Nephron progenitor cell (in vitro differentiated cells): Measurements from ENCODE around the gene AFTPH.

Source experiments
- DNase-seq: peaks from one replicate; pipeline ENCODE4 v3.0.0; 2021
- H3K27ac Mint-ChIP-seq: 2 replicates; pipeline ENCODE4 v1.8.0; 2021; ENCODE audit warnings: mild to moderate bottlenecking, moderate library complexity, mixed read lengths
- H3K27me3 Mint-ChIP-seq: 2 replicates; pipeline ENCODE4 v1.8.0; 2021; ENCODE audit warnings: mild to moderate bottlenecking, low read depth, mixed read lengths; ENCODE audit not compliant: poor library complexity
- H3K36me3 Mint-ChIP-seq: 2 replicates; pipeline ENCODE4 v1.8.0; 2021; ENCODE audit warnings: low read depth, mixed read lengths
- H3K4me1 Mint-ChIP-seq: 2 replicates; pipeline ENCODE4 v1.8.0; 2021; ENCODE audit warnings: mixed read lengths
- H3K4me3 Mint-ChIP-seq: 2 replicates; pipeline ENCODE4 v1.8.0; 2021; ENCODE audit warnings: mild to moderate bottlenecking, moderate library complexity, mixed read lengths
- H3K9me3 Mint-ChIP-seq: 2 replicates; pipeline ENCODE4 v1.8.0; 2021; ENCODE audit warnings: mild to moderate bottlenecking, moderate library complexity, mixed read lengths
- TF ChIP-seq, protein P1 (sequence below): fragments of 200-600 bp; sonication (generic); IDR thresholded peaks from 2 replicates; pipeline ENCODE4 v1.5.0; 2021; ENCODE audit warnings: antibody characterized with exemption

Gene AFTPH

DNA sequence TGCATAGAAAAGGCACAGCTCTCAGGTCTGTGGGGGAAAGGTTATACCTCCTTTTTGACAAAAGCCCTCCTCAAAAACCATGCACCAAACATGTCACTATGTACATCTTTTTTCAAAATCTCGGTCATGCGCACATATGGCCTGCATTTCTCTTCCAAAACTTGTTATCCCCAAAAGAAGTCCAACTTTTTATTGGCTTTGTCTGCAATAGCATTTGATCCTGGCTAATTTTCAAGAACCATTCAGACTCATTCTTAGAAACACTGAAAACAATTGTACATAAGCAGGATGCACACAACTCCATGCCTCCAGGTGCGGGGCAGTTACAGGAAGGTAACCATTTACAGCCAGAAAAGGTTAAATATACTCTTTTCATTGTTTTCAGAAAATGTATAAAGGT lies 107.6 kb downstream of the AFTPH start:
- Mint-ChIP-seq H3K36me3 (peaks cover 38% of the 10 kb centered on the region), H3K9me3 (no peaks in the 10 kb centered on the region), H3K27ac (no peak overlapping the region), H3K4me1 (peaks cover 87% of the 10 kb centered on the region), H3K27me3 (peaks cover 2% of the 10 kb centered on the region), H3K4me3 (no peak overlapping the region)
- TF ChIP-seq, protein P1, sequence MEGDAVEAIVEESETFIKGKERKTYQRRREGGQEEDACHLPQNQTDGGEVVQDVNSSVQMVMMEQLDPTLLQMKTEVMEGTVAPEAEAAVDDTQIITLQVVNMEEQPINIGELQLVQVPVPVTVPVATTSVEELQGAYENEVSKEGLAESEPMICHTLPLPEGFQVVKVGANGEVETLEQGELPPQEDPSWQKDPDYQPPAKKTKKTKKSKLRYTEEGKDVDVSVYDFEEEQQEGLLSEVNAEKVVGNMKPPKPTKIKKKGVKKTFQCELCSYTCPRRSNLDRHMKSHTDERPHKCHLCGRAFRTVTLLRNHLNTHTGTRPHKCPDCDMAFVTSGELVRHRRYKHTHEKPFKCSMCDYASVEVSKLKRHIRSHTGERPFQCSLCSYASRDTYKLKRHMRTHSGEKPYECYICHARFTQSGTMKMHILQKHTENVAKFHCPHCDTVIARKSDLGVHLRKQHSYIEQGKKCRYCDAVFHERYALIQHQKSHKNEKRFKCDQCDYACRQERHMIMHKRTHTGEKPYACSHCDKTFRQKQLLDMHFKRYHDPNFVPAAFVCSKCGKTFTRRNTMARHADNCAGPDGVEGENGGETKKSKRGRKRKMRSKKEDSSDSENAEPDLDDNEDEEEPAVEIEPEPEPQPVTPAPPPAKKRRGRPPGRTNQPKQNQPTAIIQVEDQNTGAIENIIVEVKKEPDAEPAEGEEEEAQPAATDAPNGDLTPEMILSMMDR, result no peak
- DNase-seq, result no peak

DNA sequence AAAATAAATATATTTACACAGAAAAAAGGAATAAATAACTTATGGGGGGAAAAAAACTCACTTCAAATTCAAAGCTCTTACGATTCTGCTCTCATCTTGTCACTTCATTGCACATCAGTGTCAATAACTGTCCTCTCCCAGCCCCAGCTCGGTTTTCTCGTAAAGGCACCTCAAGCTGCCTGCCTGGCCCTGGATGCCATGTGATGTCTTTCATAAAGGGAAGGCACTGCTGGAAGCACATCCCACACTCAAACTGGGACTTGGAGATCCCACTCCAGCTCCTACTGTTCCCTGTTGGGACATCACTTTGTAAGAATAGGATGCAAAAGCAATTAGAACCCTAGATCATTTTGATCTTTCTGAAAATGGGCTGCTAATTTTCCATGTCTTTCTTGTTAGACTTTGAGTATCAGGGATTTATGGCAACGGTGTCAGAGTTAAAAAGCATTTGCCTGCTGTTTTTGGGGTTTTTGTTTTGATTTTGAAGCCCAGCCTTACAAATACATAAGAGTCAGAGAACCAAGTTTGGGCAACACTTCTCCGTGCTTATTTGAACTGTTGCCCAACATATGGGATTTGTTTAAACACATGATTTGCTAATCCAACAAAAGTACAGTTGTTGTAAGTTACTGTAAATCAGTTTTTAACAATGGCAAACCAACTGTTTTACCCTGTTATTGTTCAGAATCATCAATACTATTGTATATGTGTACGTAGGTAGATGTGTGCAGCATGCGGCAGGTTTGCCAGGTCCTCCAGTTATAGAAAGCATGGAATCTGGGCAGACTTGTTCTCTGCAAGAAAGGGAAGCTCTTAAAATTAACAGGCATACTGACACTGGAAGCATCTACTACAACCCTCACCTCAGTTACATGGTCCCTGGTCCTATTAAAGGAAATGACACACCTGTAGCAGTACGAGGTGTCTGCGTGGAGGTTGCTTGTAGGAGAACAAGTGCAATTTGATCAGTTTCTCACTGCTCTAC lies 109.0 kb downstream of the AFTPH start:
- Mint-ChIP-seq H3K27me3 (peaks cover 2% of the 10 kb centered on the region), H3K9me3 (no peaks in the 10 kb centered on the region), H3K4me3 (no peak overlapping the region), H3K4me1 (peaks cover 87% of the 10 kb centered on the region), H3K36me3 (peaks cover 48% of the 10 kb centered on the region), H3K27ac (peak overlapping the region; percentile 33)
- DNase-seq, result no peak
- TF ChIP-seq, protein P1, result no peak

DNA sequence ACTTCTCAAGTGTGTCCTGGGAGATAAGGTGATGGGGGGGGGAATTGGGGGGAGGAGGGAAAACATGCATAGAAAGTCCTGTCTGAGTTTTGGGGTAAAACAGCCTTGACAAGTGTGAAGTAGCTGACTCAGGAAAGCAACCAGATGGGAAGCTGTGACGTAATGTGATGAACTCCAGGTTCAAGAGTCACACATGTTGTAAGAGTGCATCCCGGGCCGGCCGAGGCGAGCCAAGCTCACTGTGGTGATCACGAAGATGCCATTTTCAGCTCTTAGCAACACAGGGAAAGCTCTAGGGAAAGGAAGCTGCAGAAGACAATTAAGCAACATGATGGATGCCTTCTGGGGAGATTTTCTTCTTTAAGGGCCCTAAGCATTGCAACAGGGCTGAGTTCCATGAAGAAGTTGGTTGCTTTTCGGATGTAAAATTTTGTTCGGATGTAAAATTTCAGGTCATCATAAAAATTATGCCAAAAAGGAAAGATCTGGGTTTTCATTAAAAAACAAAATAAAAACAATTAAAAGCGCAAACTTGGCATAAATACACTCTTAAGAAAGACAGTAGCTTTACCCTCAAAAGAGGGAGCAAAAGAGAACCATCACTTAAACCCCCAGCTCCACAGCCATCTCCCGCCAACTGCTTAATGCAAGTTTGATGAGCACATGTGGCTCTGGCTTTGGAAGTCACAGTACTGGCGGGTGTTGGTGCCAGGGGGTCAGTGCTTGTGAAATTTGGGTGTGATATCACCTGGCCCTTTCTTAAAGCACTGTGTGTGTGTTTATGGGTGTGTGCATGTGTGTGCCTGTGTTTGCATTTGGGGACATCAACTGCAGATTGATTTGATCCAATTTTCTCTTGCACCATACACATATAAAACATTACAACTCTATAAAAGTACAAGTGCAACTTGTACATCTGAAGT lies 110.5 kb downstream of the AFTPH start:
- Mint-ChIP-seq H3K4me1 (peaks cover 87% of the 10 kb centered on the region), H3K27ac (no peak overlapping the region), H3K4me3 (no peak overlapping the region), H3K9me3 (no peaks in the 10 kb centered on the region), H3K36me3 (peaks cover 51% of the 10 kb centered on the region), H3K27me3 (no peaks in the 10 kb centered on the region)
- TF ChIP-seq, protein P1, result no peak
- no peak for DNase-seq

DNA sequence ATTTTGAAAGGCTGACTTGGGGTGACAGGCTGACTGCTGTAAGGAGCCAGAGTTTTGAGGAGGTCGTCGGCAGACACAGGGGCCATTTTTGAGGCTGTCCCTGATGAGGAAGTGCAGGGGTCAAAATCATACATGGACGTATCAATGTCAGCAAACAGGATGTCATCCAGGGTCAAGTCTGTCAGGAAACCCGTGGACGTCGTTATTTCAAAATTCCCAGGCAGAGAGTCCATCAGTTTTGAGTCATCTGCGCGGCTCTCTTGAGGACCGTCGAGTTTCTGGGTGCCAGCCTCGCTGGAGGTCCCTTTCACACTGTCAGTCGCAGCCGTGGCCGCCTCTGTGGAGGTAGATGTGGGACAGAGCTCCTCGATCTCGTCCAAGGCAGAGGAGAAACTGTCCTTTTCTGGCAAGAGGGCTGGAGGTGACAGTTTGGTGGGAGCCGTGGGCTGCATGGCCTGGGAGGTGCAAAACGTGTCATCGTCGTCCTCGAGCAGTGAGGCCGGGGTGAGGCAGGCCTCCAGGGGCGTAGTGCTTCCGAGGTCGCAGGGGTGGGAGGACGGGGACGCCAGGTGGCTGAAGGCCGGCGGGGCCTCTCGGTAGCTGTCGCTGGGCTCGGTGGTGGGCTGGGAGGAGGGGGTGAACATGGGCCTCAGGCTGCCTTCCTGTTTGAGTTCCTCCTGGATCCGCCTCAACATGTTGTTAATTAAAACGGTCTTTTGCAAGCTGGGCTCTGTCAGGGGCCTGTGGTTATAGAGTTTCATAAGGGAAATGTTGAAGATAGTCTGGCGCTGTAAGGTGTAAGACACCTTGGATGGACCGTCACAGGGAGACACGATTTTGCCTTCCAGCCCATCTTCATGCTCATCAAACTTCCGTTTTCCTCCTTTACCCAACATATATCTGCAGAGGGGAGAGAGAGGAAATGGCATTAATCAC lies 112.1 kb downstream of the AFTPH start:
- Mint-ChIP-seq H3K27me3 (no peaks in the 10 kb centered on the region), H3K4me1 (peaks cover 91% of the 10 kb centered on the region), H3K27ac (peak overlapping the region; percentile 55), H3K4me3 (peak overlapping the region; percentile 53), H3K36me3 (peaks cover 43% of the 10 kb centered on the region), H3K9me3 (no peaks in the 10 kb centered on the region)
- no peak for DNase-seq
- TF ChIP-seq, protein P1, result no peak

DNA sequence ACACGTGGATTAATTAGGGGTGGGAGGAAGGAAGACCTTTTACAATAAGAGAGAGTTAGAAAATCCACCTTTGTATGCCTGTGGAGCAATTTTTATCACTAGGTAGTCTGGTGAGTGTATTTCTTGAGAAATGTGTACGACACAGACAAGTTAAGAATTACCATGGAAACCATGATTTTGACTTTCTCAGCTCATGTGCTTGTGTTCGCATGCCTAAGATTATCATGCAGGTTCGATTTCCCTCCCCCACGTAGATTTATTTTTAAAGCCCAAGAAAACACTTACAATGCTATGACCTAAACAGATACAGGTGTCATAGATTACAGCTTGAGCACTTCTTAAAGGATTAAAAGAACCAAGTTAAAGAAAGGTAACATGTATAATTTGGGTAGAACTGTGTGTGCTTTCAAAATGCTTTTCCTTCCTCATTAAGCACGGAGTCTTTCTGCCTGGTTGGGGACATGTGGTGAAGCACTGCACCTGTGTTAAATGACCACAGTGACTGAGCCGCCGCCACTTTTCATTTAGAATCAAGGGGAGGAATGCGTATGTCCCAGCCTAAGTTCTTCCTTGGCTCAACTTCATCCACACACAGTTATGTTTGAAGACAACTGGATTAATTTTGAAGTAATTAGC lies 113.0 kb downstream of the AFTPH start:
- H3K36me3 Mint-ChIP-seq, result peaks cover 43% of the 10 kb centered on the region
- peak overlapping the region; percentile 55 for H3K27ac Mint-ChIP-seq
- TF ChIP-seq, protein P1, result no peak
- H3K9me3 Mint-ChIP-seq, result no peaks in the 10 kb centered on the region
- H3K27me3 Mint-ChIP-seq, result no peaks in the 10 kb centered on the region
- DNase-seq, result no peak
- peak overlapping the region; percentile 37 for H3K4me3 Mint-ChIP-seq
- peaks cover 94% of the 10 kb centered on the region for H3K4me1 Mint-ChIP-seq
